GM19438 (cell line): ENCODE data around the gene THSD8.

Source experiments
- ATAC-seq: cut with Tn5 transposase; IDR thresholded peaks from one replicate; pipeline ENCODE4 v1.9.1; 2021; ENCODE audit warnings: low read depth; ENCODE audit not compliant: unreplicated experiment

Gene THSD8

DNA sequence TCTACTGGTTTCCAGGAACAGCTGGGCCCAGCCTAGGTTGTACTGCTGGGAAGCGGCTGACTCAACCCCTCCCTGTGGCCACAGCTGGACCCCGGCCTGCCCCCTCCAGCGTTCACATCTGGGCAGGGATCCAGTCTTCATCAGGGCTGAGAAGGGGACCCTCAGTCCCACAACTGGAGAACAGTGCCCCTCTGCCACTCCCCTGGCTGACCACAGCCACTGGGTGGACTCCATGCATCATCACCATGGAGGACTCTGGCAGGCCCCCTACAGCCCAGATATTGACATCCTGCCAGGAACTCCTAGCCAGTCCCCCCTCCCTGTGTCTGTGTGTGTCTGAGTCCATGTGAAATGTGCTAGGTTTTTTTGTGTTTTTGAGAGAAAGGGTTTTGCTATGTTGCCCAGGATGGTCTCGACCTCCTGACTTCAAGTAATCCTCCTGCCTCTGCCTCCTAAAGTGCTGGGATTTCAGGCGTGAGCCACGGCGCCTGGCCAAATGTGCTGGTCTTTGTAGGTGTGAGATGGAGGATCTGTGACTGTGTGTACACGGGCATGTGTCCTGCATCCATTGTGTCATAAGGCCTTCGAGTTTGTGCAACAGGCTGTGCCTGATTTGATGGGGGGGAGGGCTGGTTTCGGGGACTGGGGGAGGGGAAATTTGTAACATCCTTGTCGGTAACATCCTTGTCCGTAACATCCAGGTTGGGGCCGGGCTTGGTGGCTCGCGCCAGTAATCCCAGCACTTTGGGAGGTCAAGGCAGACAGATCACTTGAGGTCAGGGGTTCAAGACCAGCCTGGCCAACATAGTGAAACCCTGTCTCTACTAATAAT, 22.5 kb upstream of the THSD8 start:
- no peak for ATAC-seq

DNA sequence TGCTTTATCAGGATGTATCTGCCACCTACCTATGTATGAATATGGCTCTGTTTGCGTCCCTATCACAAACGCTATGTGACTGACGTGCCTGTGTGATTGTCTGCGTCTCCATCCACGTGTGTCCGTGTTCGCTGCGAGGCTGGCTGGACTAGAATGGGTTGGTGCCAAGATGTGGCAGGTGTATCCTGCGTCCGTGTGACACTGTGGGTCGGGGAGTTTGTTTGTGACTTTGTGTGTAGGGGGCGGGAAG, 19.8 kb upstream of the THSD8 start:
- ATAC-seq, result no peak

DNA sequence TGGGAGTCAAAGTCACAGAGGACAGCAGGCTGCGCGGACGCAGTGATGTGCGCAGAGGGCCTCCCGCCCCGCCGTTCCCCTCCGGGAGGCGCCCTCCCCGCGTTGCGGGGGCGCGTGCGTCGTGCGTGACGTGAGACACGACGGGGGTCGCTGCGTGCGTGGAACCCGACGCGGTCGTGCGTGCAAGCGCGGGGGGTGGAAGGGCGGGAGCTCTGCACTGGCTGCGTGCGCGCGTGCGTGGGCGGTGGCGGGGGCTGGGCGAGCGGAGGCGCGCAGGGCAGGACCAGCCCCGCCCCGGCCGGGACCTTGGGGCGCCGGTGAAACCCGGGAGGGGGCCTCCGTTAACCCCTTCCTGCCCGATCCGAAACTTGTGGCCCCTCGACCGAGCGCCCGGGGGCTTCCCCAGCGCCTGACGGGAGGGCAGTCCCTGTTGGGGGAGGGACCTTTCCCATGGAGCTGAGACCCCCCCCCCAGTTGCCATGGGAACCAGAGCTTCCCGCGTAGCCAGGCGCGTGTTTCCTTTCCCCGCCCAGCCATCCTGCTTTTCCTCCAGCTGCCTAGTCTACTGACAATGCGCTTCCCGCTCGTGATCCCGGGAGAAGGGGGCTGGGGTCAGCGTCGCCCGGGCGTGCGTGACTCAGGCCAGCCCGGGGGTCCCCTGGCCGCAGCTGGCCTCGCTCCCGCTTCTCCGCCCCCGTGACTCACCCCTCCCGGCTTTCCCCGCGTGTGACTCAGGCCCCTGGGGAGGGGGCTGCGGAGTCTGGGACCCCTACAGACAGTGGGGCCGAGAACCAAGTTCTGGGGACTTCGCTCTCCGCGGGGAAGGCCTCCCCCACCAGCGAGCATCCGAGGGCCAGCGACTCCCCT, 19.2 kb upstream of the THSD8 start:
- peak; percentile 40 for ATAC-seq

DNA sequence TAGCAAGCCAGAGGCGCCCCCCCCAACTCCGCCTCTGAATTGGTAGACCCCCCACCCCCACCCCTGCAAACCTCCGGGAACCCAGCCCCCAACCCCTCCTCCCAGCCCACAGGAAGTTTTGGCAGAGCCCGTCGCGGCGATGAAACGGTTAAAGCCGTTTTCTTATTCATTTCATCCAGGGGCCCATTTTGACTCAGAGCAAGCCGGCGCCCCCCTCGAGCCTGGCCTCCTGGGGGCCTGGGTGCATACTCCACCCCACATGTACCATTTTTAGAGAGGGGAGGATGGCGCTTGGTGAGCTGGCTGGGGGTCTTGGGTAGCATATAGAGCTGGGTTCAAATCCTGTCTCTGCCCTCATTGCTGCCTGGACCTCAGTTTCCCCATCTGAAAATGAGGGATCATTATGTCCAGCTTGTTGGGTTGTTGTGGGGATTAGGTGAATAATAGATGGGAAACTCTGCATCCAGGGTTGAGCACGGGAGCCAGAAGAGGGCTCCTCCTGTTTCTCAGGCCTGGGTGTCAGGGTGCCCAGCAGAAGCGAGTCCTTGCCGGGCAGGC, 18.5 kb upstream of the THSD8 start:
- ATAC-seq, result no peak

DNA sequence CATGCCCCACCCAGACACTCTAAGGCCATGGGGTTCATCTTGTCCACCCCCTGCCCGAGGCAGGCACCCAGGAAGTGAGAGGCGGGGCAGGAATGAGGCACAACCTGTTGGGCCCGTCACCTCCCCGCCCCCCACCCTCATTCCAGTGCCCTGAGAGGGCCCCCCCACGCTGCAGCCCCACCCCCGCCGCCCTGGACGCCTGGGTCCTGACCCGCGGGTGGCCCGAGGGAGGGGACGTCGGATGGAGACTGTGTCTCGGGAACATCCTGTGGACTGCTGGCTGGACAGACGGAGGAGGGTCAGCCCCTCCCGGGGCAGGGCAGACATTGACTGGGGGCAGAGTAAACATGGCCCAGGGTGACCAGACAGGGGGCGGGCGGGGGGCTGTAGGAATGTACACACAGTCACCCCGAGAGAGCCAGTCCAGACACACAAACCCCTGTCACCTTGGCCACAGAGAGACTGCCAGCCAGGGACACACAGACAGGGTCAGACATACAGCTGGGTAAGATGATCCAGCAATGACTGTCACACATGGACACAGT, 17.9 kb upstream of the THSD8 start:
- ATAC-seq, result no peak

DNA sequence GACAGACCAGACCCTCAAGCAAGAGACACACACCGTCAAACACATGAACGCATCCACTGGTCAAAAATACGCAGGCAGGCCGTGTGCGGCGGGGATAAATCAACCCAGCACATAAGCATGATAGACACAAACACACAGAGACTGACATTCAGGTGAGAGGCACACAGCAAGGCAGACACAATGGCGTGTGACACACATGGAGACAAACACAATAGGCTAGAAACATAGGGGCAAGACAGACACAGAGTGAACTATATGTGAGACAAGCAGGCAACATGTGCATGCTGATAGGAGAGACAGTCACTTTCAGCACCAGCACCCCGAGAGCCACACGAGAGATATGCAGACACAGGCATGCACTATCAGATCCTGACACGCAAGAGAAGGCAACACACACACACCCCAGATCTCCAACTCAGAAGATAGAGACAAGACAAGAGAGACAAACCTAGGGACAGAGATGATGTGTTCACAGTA, 17.4 kb upstream of the THSD8 start:
- ATAC-seq, result no peak

DNA sequence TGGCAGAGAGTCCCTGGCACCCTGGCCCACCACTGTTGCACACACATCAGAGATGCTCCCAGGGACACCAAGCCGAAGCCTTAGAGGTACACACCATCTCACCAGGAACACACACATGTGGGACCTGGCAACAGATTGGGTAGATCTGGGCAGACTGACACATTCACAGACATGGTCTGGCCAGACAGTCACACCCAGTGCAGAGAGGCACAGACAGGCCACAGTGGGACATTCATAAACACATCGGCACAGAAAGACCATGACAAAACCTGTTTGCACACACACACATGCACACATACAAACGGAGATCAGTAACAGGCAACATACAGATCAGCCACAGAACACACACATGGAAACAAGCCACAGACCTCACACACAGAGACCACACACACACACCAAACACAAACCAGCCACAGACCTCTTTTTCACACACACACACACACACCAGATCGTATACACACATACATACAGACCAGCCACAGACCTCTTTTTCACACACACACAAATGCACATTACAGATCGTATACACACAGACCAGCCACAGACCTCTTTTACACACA, 16.9 kb upstream of the THSD8 start:
- ATAC-seq, result no peak

DNA sequence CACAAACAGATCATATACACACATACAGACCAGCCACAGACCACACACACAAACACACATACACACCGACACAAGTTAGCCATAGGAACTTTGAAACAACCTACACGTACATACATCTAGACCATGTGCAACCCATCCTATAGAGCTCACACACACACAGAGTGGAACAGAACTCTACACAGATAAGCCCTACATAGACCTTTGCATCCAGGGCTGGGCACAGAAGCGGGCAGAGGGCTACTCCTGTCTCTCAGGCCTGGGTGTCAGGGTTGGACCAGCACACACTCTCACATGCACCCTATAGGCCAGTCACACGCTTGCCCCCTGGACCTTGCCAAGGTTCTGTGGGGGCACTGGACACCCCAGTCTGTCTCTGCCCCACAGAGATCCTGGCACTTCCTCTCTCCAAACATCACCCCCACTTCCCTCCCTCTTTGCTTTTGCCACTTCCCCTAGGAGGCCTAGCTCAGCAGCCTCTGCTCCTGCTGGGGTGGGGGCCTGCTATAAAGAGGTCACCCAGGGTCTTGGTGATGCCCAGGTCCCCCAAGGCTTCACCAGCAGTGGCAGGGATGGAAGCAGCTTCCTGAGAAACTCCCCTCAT, 16.3 kb upstream of the THSD8 start:
- ATAC-seq, result no peak

DNA sequence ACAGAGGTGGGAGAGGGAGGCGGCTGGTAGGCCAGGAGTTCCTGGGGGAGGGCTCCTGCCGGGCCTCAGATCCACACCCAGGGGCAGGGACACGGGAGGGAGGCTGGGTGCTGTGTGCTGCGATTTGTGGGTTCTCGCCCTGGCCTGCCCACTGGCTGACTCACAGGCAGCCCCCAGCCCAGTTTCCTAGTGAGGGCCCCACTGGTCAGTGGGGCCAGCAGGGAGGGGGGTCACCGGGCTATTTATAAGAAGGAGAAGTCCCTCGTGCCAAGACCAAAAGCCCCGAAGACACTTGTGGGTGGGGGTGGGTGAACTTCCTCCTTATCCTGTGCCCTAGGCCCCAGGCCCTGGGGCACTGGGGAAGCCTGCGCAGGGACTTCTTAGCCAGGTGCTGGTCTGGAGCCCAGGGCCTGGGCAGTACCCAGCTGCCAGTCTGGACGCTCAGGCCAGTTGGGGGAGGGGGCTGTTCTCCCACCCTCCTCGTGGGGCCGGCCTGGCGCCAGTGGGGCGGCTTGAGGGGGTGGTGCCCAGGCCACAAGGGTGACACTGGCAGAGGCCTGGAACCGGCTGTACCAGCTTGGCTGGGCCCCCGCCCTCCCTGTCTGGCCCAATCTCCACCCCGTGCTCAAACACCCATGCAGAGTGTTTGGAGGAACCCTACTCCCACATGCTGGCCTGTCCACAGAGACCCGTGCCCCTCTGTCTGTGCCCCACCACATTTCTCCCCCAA, 15.6 kb upstream of the THSD8 start:
- no peak for ATAC-seq

DNA sequence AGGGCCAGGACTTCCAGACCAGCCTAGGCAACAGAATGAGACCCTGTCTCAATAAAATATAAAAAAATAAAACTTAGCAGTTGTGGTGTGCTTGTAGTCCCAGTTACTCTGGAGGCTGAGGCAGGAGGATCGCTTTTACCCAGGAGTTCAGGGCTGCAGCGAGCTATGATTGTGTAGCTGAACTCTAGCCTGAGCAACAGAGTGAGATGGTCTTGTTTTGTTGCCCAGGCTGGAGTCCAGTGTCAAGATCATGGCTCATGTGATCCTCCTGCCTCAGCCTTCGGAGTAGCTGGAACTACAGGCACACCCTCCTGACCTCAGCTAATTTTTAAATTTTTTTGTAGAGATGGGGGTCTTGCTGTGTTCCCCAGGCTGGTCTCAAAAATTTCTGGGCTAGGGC, 14.9 kb upstream of the THSD8 start:
- ATAC-seq, result no peak

DNA sequence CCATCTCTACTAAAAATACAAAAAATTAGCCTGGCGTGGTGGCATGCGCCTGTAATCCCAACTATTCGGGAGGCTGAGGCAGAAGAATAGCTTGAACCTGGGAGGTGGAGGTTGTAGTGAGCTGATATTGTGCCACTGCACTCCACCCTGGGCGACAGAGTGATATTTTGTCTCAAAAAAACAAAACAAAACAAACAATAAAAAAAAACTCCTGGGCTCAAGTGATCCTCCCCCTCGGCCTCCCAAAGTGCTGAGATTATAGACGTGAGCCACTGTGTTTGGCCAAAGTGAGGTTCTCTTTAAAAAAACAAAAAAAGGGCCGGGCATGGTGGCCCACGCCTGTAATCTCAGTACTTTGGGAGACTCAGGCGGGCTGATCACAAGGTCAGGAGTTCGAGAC, 14.4 kb upstream of the THSD8 start:
- no peak for ATAC-seq

DNA sequence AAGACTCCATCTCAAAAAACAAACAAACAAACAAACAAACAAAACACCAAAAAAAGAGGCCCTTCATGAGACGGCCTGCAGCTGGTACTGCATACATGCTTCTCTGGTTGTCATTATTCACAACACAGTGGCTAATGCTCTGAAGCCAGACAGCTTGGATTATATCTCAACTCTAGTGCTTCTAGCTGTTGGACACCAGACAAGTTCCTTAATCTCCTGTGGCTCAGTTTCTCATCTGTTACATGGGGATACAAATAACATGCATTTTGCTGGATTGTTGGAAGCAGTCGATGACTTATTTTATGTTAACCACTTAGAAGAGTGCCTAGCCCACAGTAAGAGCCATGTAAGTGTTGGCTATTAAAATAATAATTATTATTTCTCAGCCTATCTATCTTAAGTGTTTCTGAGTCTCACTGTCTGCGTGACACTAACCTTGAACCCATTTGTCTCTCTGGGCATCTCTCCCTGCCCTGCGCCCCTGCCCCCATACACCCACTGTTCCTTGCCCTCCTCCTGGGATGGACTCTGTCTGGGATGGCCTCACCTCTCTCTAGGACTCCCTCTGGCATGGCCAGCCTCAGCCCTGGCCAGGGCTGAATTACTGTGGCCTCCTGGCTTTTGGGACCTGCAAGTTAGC, 13.7 kb upstream of the THSD8 start:
- no peak for ATAC-seq

DNA sequence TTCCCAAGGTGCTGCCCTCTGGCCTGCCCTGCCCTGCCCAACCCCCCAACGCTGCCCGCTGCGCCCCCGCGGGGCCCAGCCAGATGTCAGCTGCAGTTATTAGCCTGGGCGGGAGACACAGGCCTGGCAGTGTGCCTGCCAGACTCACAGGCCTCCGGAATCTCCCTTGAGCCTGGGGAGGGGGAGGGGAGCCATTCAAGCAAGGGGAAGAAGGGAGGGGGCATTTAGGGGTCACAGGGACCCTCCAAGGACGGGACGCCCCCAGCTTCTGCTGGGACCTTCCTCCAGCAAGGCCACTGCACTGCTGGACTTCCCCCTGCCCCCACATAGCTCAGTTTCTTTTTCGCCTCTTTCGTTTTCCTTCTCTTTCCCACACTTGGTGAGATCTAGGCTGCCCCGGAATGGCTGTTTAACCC, 13.2 kb upstream of the THSD8 start:
- ATAC-seq, result no peak

DNA sequence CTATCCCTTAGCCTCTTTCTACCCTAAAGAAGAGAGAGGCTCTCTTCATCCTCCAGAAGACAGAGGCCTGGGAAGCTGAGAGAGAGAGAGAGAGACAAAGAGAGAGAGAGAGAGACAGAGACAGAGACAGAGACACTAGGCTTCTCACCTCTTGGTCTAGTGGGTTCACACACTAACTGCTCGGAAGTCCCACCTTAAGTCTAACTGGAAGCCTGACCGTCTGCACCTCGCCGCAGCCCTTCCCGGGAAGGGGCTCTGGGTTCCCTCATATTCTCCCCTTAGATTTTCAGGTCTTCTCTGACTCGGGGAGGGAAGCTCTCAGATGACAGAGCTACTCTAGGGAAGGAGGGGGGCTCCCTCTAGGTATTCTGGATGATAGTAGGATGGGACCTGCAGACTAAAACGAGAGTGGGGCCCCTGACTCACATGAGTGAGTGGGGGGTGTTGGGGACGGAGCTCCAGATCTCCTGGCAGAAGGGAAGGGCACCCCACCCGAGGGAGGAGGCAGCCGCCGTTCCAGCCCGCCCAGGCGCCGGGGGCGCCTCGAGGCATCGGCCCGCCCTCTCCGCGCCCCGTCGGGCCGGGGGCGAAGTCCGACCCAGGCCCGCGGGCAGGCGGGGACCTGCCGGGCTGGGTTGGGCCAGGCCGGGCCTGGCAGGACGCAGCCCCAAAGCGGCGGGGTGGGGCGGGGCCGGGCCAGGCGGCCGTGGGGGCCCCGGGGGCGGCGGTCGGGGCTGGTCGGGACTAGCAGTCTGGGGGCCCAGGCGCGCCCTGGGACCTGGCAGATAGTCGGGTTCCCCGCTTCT, 12.6 kb upstream of the THSD8 start:
- ATAC-seq, result no peak

DNA sequence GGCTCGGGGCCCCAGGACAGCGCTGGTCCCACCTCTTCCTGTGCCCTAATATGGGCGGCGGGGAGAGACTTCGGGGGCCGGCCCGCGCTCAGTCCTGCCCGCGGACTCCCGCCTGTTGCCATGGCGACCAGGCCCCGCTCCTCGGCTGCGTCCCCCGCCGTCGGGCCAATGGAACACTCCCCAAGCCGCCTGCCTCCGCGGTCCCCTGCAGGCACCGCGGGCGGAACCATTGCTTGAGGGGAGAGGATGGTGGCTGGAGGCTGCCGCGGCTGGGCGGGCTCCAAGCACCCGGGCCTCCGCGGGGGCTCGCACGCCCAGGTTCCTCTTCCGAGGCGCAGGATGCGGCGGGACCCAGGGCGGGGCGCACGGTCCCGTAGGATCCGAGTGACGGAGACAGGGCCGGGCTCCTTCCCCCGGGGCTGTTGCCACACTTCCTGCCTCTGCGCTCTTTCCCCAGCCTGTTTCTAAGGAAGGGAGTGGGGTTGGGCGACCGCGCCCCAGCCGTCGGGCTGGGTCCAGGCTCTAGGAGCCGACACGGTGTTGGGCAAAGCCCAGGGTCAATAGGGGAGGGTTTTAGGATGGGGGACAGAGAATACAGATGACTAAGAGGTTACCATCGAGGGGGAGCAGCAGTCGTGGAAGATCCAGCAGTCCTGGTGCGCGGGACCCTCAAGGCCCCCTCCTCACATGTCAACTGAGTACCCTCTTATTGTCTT, 11.8 kb upstream of the THSD8 start:
- peak; percentile 35 for ATAC-seq

DNA sequence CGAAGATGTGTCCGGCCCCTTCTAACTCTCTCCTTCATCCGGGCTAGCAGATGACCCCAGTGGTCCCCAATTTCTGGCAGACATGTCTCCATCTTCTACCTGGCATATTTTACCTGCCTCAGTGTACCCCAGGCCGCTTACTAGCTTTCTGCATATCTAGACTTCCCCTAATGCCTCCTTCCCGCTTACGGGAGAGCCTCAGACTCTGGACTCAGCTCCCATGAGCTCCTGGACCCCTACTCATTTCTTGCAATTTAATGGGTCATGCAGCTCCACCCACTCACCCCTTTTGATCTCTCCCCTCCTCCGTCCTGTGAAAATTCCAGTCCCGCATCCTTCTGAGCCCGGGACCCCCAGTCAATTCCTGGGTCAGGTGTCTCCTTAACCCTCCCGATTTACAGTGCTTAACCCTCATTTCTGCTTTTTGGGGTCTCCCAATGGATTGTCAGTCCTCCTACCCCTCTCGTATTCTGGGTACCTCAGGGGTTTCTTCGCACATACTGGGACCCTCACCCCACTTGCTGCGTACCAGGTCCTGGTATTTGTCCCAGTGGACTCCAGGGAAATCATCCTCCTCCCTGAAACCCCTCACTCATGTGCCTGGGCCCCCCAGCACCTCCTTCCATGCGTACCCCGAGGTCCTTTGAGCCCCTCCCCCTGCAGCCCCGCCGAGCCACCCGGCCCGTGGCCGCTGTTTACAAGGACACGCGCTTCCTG, 11.1 kb upstream of the THSD8 start:
- ATAC-seq, result no peak

DNA sequence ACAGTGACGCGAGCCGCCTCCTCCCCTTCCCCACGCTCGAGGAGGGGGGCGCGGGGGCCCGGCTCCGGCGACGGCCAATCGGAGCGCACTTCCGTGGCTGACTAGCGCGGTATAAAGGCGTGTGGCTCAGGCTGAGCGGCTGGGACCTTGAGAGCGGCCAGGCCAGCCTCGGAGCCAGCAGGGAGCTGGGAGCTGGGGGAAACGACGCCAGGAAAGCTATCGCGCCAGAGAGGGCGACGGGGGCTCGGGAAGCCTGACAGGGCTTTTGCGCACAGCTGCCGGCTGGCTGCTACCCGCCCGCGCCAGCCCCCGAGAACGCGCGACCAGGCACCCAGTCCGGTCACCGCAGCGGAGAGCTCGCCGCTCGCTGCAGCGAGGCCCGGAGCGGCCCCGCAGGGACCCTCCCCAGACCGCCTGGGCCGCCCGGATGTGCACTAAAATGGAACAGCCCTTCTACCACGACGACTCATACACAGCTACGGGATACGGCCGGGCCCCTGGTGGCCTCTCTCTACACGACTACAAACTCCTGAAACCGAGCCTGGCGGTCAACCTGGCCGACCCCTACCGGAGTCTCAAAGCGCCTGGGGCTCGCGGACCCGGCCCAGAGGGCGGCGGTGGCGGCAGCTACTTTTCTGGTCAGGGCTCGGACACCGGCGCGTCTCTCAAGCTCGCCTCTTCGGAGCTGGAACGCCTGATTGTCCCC, 10.4 kb upstream of the THSD8 start, which contains the start of gene JUNB:
JUNB (plus strand) TSS at position 142 of the 706 bp plus-strand sequence; CDS start at position 428, 286 bp downstream.
- ATAC-seq, result peak; percentile 24
